ENCODE data around the gene SAMD4A. TPM values are rescaled to one million over a fixed set of nuclear protein-coding genes. Genes with fewer than 3 reads are reported as not detected.

SAMD4A gene
- total and polyA plus RNA-seq, 2 donors, result 16.0 to 58.5 TPM

DNA sequence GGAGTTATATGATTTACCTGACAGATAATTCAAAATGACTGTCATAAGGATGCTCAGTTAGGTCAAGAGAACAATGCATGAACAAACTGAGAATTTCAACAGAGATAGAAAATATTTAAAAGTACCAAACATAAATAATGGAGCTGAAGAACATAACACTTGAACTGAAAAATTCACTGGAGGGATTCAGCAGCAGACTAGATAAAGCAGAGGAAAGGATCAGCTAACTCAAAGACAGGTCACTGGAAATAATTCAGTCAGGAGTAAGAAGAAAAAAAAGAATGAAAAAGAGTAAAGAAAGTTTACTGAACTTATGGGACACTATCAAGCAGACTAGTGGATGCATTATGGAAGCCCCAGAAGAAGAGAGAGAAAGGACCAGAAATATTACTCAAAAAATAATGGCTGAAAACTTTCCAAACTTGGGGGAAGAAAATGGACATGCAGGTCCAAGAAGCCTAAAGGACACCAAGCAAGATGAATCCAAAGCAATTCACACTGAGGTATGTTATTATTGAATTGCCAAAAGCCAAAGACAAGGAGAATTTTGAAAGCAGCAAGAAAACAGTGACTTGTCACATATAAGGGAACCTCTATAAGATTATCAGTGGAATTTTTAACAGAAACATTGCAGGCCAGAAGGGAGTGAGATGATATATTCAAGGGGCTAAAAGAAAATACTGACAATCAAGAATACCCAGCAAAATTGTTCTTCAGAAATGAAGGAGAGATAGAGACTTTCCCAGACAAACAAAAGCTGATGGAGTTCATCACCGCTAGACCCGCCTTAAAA, 257.0 kb downstream of the SAMD4A start:
- no peaks in the 10 kb centered on the region for H3K4me1 ChIP-seq (ENCODE audit: insufficient read depth)
- DNase-seq (ENCODE audit: extremely low spot score), result no peak
- H3K36me3 ChIP-seq (ENCODE audit: insufficient read depth), result no peaks in the 10 kb centered on the region
- H3K4me3 ChIP-seq (ENCODE audit: low read depth, low read length), result no peak overlapping the region
- WGBS, result 99% methylated on average over 2 of the region's 2 CpGs
- H3K27ac ChIP-seq (ENCODE audit: low read depth), result no peak overlapping the region

DNA sequence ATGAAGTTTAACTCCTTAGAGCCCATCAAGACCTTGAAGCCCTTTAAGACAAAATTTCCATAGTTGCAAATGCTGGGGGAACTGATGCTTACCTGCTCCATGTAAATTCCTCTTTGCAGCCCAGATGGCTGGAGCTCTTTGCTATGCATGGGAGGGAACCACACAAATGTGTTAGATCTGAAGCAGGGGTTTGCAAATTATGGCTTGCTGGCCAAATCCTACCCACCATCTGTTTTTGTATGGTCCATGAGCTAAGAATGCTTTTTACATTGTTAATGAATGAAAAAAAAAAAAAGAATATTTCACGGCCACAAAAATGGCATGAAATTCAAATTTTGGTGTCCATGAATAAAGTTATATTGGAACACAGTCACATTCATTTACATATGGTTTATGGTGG, 261.1 kb downstream of the SAMD4A start:
- Histone ChIP-seq H3K4me1 (ENCODE audit: insufficient read depth) (no peaks in the 10 kb centered on the region), H3K27ac (ENCODE audit: low read depth) (no peak overlapping the region), H3K4me3 (ENCODE audit: low read depth, low read length) (no peak overlapping the region), H3K36me3 (ENCODE audit: insufficient read depth) (no peaks in the 10 kb centered on the region)
- no peak for DNase-seq (ENCODE audit: extremely low spot score)
- WGBS, result 96% methylated on average over 1 of the region's 1 CpG

DNA sequence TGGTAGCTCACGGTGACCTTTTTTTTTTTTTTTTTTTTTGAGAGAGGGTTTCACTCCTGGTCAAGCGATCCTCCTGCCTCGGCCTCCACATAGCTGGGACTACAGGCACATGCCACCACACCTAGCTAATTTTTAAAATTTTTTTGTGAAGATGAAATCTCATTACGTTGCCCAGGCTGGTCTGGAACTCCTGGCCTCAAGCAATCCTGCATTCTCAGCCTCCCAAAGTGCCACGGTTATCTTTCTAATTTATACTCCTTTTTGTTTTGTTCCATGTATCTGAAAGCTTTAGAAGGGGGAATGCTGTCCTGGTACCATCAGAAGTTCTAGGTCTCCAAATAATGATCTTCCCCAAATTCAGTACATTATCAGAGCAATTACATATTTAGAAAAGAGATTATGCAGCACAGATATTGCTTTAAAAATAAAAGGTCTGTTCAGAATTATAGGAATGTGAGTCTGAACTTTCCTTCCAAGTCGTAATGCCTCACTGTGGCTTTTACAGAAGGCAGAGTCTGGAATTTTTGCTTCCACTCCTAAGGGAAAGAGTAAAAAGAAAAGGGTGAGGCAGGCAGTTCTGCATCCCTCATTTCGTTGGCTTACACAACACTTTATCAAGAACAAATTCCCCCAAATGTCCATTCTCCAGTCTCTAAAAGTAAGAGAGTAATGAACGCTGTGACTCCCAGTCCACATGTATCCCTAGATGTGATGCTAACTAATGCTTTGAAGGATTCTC, 262.7 kb downstream of the SAMD4A start:
- H3K27ac ChIP-seq (ENCODE audit: low read depth), result no peak overlapping the region
- H3K4me3 ChIP-seq (ENCODE audit: low read depth, low read length), result no peak overlapping the region
- WGBS, result 71% methylated on average over 8 of the region's 8 CpGs
- H3K4me1 ChIP-seq (ENCODE audit: insufficient read depth), result no peaks in the 10 kb centered on the region
- H3K36me3 ChIP-seq (ENCODE audit: insufficient read depth), result no peaks in the 10 kb centered on the region
- DNase-seq (ENCODE audit: extremely low spot score), result no peak

DNA sequence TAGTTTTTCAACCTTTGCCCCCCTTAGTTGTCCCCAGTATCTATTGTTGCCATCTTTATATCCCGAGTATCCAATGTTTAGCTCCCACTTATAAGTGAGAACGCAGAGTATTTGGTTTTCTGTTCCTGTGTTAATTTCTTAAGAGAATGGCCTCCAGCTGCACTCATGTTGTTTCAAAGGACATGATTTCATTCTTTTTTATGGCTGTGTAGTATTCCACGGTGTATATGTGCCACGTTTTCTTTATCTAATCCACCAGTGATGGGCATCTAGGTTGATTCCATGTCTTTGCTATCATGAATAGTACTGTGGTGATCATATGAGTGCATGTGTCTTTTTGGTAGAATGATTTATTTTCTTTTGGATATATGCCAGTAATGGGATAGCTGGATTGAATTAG, 263.7 kb downstream of the SAMD4A start:
- H3K4me1 ChIP-seq (ENCODE audit: insufficient read depth), result no peaks in the 10 kb centered on the region
- H3K36me3 ChIP-seq (ENCODE audit: insufficient read depth), result no peaks in the 10 kb centered on the region
- H3K4me3 ChIP-seq (ENCODE audit: low read depth, low read length), result no peak overlapping the region
- DNase-seq (ENCODE audit: extremely low spot score), result no peak
- WGBS, result 94% methylated on average over 4 of the region's 4 CpGs
- no peak overlapping the region for H3K27ac ChIP-seq (ENCODE audit: low read depth)

DNA sequence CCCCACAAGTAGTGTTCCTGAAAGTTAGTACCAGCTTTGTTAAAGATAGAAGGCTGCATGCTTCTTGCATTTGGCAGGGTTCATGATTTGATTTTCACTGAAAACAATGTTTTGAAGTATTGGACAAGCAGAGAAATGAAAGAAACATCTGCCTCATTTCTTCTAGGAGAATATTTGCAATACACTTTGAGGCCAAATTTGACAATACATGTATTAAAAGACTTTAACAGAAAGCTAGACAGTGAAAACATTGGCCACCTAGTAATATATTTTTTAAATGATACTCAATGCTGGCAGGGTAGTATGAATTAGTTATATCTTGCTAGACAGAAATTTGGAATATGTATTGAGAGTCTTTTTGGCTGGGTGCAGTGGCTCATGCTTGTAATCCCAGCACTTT, 267.2 kb downstream of the SAMD4A start:
- no peaks in the 10 kb centered on the region for H3K4me1 ChIP-seq (ENCODE audit: insufficient read depth)
- H3K4me3 ChIP-seq (ENCODE audit: low read depth, low read length), result no peak overlapping the region
- no peaks in the 10 kb centered on the region for H3K36me3 ChIP-seq (ENCODE audit: insufficient read depth)
- DNase-seq (ENCODE audit: extremely low spot score), result no peak
- H3K27ac ChIP-seq (ENCODE audit: low read depth), result no peak overlapping the region

DNA sequence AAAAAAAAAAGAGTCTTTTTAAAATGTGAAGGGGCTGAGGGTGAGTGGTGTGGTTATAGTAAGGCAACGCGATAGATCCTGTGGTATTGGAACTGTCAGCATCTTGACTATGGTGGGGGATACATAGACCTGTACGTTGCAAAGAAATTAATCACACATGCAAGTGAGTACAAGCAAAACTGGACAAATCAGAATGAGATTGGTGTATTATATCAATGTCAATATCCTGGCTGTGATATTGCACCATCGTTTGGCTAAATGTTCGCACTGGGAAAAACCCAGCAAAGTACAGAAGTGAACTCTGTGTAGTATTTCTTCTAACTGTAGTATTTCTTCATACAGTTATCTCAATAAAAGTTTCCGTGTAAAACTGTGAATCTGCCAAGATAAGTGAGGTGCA, 267.8 kb downstream of the SAMD4A start:
- no peak overlapping the region for H3K4me3 ChIP-seq (ENCODE audit: low read depth, low read length)
- WGBS, result 84% methylated on average over 6 of the region's 6 CpGs
- H3K27ac ChIP-seq (ENCODE audit: low read depth), result no peak overlapping the region
- H3K4me1 ChIP-seq (ENCODE audit: insufficient read depth), result no peaks in the 10 kb centered on the region
- H3K36me3 ChIP-seq (ENCODE audit: insufficient read depth), result no peaks in the 10 kb centered on the region
- no peak for DNase-seq (ENCODE audit: extremely low spot score)

DNA sequence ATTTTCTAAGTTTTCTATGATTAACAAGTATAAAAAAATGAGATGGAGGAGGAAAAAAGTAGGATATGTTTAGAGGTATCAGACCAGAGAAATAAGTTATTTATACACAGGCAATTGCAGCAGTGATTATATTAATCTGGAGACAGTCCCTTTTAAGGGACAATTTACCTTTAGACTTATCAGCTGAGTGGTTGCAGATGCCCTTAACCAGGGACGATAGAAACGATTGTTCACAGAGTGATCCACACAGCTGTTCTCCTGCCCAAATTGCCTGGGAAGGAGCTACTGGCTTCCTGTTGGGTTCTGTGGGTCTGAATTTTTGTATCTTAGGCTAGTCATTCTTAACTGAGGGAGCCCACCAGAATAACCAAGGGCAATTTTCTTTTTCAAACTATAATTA, 269.3 kb downstream of the SAMD4A start:
- H3K27ac ChIP-seq (ENCODE audit: low read depth), result no peak overlapping the region
- WGBS, result 47% methylated on average over 2 of the region's 2 CpGs
- H3K4me1 ChIP-seq (ENCODE audit: insufficient read depth), result no peaks in the 10 kb centered on the region
- no peak overlapping the region for H3K4me3 ChIP-seq (ENCODE audit: low read depth, low read length)
- DNase-seq (ENCODE audit: extremely low spot score), result no peak
- no peaks in the 10 kb centered on the region for H3K36me3 ChIP-seq (ENCODE audit: insufficient read depth)

DNA sequence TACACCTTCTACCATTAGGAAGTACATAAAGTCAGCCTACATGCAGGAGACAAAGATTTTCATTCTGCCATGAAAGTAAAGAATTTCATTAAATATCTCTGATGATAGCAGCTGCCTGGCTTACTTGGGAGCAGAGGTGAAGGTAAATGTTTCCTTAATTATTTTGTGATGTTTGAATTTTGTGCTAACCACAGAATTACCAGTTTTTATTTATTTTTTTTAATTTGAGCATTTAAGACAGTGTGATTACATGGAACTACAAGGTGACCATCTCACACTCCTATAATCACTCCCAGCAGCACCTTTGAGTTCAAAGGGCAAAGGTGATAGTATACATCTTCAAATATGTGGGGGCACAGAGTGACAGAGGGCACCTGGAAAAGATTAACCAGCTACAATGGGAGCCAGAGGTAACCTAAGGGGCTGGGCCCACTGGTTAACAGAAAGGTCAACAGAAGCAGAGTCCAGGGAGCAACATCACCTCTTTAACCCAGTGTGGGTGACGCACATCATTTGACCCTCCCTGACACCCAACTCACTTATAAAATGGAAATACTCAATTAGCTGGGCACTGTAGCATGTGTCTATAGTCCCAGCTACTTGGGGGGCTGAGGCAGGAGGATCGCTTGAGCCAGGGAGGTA, 270.7 kb downstream of the SAMD4A start:
- Histone ChIP-seq H3K4me3 (ENCODE audit: low read depth, low read length) (no peak overlapping the region), H3K36me3 (ENCODE audit: insufficient read depth) (no peaks in the 10 kb centered on the region), H3K4me1 (ENCODE audit: insufficient read depth) (no peaks in the 10 kb centered on the region), H3K27ac (ENCODE audit: low read depth) (no peak overlapping the region)
- DNase-seq (ENCODE audit: extremely low spot score), result no peak
- WGBS, result 90% methylated on average over 2 of the region's 2 CpGs

DNA sequence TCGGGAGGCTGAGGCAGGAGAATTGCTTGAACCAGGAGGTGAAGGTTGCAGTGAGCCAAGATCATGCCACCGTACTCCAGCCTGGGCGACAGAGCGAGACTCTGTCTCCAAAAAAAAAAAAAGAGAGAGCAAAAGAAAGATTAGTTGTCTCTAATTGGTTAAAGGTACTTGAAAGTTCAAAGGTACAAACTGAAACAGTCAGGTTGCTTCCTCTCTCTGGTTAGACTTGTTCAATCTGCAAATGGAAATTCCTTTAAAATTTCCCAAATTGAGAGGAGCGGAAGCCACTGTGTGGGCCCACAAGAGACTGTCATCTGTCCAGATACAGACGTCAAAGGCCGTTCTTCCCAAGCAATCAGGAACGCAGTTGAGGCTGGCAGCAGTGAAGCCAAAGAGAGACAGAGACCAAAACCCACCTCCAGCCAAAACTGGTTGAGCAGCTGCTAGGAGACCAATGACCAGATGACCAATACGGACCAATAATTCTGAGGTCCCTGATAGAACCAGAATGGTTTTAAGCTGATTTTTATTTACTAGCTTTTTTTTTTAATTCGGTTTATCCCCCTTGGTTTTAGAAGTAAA, 272.1 kb downstream of the SAMD4A start:
- WGBS, result 94% methylated on average over 10 of the region's 10 CpGs
- no peak for DNase-seq (ENCODE audit: extremely low spot score)
- Histone ChIP-seq H3K4me3 (ENCODE audit: low read depth, low read length) (no peak overlapping the region), H3K27ac (ENCODE audit: low read depth) (no peak overlapping the region), H3K4me1 (ENCODE audit: insufficient read depth) (no peaks in the 10 kb centered on the region), H3K36me3 (ENCODE audit: insufficient read depth) (no peaks in the 10 kb centered on the region)

DNA sequence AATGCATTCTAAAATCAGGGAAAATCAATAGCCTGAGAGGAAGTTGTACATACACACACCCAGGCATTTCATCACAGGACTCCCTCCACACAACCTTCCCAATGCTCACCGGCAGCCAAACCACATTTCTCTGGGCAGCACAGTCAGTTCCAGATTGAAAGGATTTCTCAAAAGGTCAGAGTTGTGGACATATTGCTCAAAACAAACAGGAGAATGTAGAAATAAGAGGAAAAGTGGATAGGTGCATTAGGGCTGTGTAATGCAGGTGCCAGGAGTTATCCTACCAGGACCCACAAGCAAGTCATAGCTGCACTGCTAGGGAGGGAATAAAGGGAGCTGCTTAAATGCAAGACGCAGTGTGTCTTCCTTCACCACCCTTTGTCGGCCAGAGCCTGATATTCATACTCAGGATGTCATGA, 272.8 kb downstream of the SAMD4A start:
- no peak for DNase-seq (ENCODE audit: extremely low spot score)
- H3K4me1 ChIP-seq (ENCODE audit: insufficient read depth), result no peaks in the 10 kb centered on the region
- H3K4me3 ChIP-seq (ENCODE audit: low read depth, low read length), result no peak overlapping the region
- 76% methylated on average over 3 of the region's 3 CpGs for WGBS
- no peak overlapping the region for H3K27ac ChIP-seq (ENCODE audit: low read depth)
- no peaks in the 10 kb centered on the region for H3K36me3 ChIP-seq (ENCODE audit: insufficient read depth)

DNA sequence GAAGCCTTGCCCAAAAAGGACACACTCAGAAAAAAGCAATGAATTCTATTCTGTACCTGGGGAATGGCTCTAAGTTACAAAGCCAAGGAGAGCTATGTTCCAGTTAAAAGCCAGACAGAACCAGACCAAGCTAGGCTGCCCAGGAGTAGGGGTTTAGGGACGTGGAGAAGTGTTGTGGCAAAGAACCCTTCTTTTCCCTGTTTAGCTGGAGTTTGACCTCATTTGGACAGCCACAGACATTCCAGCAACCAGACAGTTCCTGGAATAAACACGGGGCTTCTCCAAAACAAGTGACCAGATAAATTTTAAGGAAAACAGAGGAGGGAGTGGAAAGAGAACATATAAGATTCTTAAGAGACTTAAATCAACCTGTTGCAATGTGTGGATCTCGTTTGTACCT, 273.4 kb downstream of the SAMD4A start:
- Histone ChIP-seq H3K27ac (ENCODE audit: low read depth) (no peak overlapping the region), H3K4me1 (ENCODE audit: insufficient read depth) (no peaks in the 10 kb centered on the region), H3K4me3 (ENCODE audit: low read depth, low read length) (no peak overlapping the region), H3K36me3 (ENCODE audit: insufficient read depth) (no peaks in the 10 kb centered on the region)
- WGBS, result 58% methylated on average over 3 of the region's 3 CpGs
- DNase-seq (ENCODE audit: extremely low spot score), result no peak

DNA sequence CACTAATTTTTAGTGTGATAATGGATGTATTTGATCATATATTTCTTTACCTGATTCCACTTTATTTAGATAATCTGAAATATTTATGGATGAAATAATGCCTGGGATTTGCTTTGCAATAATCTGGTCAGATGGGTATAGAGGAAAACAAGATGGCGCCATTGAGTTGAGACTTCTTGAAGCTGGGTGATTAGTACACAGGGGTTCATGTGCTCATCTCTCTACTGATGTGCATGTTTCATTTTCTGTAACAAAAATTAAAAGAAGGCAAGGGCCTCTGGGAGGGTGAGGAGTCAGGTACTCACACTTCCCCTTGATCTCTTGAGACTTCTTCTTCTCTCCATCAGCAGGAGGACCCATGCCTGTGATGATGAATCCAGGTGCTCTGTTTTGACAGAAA, 273.9 kb downstream of the SAMD4A start:
- WGBS, result 100% methylated on average over 1 of the region's 1 CpG
- H3K4me1 ChIP-seq (ENCODE audit: insufficient read depth), result no peaks in the 10 kb centered on the region
- no peak overlapping the region for H3K27ac ChIP-seq (ENCODE audit: low read depth)
- no peak overlapping the region for H3K4me3 ChIP-seq (ENCODE audit: low read depth, low read length)
- H3K36me3 ChIP-seq (ENCODE audit: insufficient read depth), result no peaks in the 10 kb centered on the region
- no peak for DNase-seq (ENCODE audit: extremely low spot score)

Measured in urinary bladder (tissue), 4 donors.